ENCODE data around the gene SPEF1. TPM values are rescaled to one million over a fixed set of nuclear protein-coding genes. Genes with fewer than 3 reads are reported as not detected.

Gene SPEF1
- total and polyA plus RNA-seq, 2 of the 13 experiments (the other 11 are each of a cell fraction or from before 2014, with no cell fraction given), result 0.11 to 0.27 TPM

GRCh38 chr20:3786665-3787323, 5.5 kb upstream of the SPEF1 start, which contains the start of gene CENPB (continued):
- TF ChIP-seq REST (IDR thresholded peaks at IDR 0.05; ENCODE audit: borderline replicate concordance in 1 of 2, low read depth in 1 of 2, low read length in 2 of 2), result peak; percentile 48 to 89
- peak; percentile 69; the same call in 1 of the 2 replicates for TF ChIP-seq KLF12 (CRISPR knock-in tag; IDR thresholded peaks at IDR 0.05; ENCODE audit: borderline replicate concordance)
- TF ChIP-seq RFXANK (CRISPR knock-in tag; IDR thresholded peaks at IDR 0.05), result no peak
- no peak for TF ChIP-seq NFKB2 (CRISPR knock-in tag; IDR thresholded peaks at IDR 0.05; ENCODE audit: borderline replicate concordance)
- no peak for TF ChIP-seq FOXK2 (IDR thresholded peaks at IDR 0.05)
- TF ChIP-seq HNRNPLL (IDR thresholded peaks at IDR 0.05; ENCODE audit: low read depth, low read length, poor library complexity, severe bottlenecking), result peak; percentile 66
- peak in 1 of 2 experiments; percentile 69; a peak in 1 of 4 replicates for TF ChIP-seq POLR2A (IDR thresholded peaks at IDR 0.05; ENCODE audit: insufficient read depth in 1 of 2, low read depth in 2 of 2, low read length in 2 of 2)
- peak; percentile 43; the same call in 1 of the 2 replicates for TF ChIP-seq ZSCAN20 (CRISPR knock-in tag; IDR thresholded peaks at IDR 0.05; ENCODE audit: borderline replicate concordance)
- TF ChIP-seq ZBTB2 (CRISPR knock-in tag; IDR thresholded peaks at IDR 0.05; ENCODE audit: low read depth), result peak; percentile 69; the same call in 1 of the 2 replicates
- TF ChIP-seq THAP8 (CRISPR knock-in tag; IDR thresholded peaks at IDR 0.05; ENCODE audit: borderline replicate concordance), result no peak
- TF ChIP-seq SMAD1 (CRISPR knock-in tag; IDR thresholded peaks at IDR 0.05; ENCODE audit: borderline replicate concordance, low read depth), result no peak
- no peak for TF ChIP-seq ZNF570 (CRISPR knock-in tag; IDR thresholded peaks at IDR 0.05; ENCODE audit: borderline replicate concordance)
- peak; percentile 69; the same call in 1 of the 2 replicates for TF ChIP-seq ZNF639 (CRISPR knock-in tag; conservative IDR thresholded peaks at IDR 0.05)
- peak; percentile 93; the same call in 1 of the 2 replicates for TF ChIP-seq ARNT2 (CRISPR knock-in tag; IDR thresholded peaks at IDR 0.05; ENCODE audit: low read depth)
- TF ChIP-seq YY1 (IDR thresholded peaks at IDR 0.05; ENCODE audit: insufficient read depth, insufficient replicate concordance, low read depth, low read length), result peak; percentile 83
- TF ChIP-seq MXD4 (CRISPR knock-in tag; IDR thresholded peaks at IDR 0.05), result 0 out of 2 replicates have a peak, but pooled peaks have one; percentile 34
- TF ChIP-seq SP5 (CRISPR knock-in tag; IDR thresholded peaks at IDR 0.05; ENCODE audit: borderline replicate concordance, low read depth), result peak; percentile 69
- TF ChIP-seq KAT8 (CRISPR knock-in tag; IDR thresholded peaks at IDR 0.05), result peak; percentile 64
- 0 out of 2 replicates have a peak, but pooled peaks have one; percentile 20 for TF ChIP-seq ETV6 (CRISPR knock-in tag; conservative IDR thresholded peaks at IDR 0.05)
- peak; percentile 73 for TF ChIP-seq ZNF441 (CRISPR knock-in tag; IDR thresholded peaks at IDR 0.05; ENCODE audit: borderline replicate concordance)
- TF ChIP-seq GABPB1 (CRISPR knock-in tag; IDR thresholded peaks at IDR 0.05), result peak; percentile 68
- TF ChIP-seq SP4 (CRISPR knock-in tag; IDR thresholded peaks at IDR 0.05), result peak; percentile 72; the same call in 1 of the 2 replicates
- no peak for TF ChIP-seq ZSCAN22 (CRISPR knock-in tag; IDR thresholded peaks at IDR 0.05)
